ENCODE data around the gene RRAGC.

Gene RRAGC

DNA sequence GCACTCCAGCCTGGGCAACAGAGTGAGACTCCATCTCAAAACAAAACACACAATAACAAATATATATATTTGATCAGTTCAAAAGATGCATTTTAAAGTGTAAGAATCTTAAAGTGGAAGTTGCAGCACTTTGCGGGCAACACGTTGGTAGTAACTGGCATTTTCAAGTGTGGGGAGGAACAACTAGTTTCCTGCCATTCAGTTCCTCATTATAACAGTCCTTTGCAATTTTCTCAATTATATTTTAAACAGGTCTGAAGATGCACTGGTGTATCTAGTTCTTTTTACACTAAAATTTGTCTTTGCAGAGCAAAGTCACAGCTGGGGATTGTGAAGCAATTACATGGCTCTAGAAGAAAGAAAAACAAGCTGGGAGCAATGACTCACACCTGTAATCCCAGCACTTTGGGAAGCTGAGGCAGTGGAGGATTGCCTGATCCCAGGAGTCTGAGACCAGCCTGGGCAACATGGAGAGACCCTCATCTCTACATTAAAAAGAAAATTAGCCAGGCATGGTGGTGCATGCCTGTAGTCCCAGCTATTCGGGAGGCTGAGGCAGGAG, 25.3 kb downstream of the RRAGC start:
- TF ChIP-seq TAF1 (IDR thresholded peaks at IDR 0.05; ENCODE audit: borderline replicate concordance, insufficient read depth, low read length): no peak
- TF ChIP-seq POLR2AphosphoS5 (IDR thresholded peaks at IDR 0.05; ENCODE audit: low read depth, low read length): no peak

DNA sequence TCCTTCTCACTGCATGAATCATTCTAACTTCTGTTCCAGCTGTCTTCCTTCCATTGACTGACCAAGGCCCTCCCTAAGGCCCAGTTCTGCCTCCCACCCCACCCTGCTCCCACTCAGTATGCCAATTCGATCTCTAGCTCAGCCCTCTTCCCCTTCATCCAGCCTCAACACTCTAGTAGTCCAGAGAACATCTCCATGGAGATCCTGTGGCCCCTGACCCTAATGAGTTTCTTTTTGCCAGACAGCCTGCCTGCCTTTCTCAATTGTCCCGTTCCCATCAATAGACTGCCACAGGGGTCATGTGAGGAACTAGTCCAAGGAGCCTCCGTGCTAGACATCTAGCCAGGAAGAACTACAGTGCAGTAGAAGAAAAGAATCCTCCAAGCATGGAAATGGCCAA, 26.4 kb downstream of the RRAGC start:
- TF ChIP-seq, protein P1, sequence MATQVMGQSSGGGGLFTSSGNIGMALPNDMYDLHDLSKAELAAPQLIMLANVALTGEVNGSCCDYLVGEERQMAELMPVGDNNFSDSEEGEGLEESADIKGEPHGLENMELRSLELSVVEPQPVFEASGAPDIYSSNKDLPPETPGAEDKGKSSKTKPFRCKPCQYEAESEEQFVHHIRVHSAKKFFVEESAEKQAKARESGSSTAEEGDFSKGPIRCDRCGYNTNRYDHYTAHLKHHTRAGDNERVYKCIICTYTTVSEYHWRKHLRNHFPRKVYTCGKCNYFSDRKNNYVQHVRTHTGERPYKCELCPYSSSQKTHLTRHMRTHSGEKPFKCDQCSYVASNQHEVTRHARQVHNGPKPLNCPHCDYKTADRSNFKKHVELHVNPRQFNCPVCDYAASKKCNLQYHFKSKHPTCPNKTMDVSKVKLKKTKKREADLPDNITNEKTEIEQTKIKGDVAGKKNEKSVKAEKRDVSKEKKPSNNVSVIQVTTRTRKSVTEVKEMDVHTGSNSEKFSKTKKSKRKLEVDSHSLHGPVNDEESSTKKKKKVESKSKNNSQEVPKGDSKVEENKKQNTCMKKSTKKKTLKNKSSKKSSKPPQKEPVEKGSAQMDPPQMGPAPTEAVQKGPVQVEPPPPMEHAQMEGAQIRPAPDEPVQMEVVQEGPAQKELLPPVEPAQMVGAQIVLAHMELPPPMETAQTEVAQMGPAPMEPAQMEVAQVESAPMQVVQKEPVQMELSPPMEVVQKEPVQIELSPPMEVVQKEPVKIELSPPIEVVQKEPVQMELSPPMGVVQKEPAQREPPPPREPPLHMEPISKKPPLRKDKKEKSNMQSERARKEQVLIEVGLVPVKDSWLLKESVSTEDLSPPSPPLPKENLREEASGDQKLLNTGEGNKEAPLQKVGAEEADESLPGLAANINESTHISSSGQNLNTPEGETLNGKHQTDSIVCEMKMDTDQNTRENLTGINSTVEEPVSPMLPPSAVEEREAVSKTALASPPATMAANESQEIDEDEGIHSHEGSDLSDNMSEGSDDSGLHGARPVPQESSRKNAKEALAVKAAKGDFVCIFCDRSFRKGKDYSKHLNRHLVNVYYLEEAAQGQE (IDR thresholded peaks at IDR 0.05; ENCODE audit: insufficient read depth in 1 of 2, low read depth in 2 of 2, low read length in 2 of 2): no peak
- no peak for TF ChIP-seq FOXP2 (optimal IDR thresholded peaks at IDR 0.05; ENCODE audit: borderline replicate concordance, extremely low read depth, extremely low read length, insufficient read depth)
- TF ChIP-seq POLR2AphosphoS5 (IDR thresholded peaks at IDR 0.05; ENCODE audit: low read depth, low read length): no peak
- TF ChIP-seq SIN3A (IDR thresholded peaks at IDR 0.05; ENCODE audit: borderline replicate concordance, insufficient read depth, low read length): no peak
- TF ChIP-seq TAF1 (IDR thresholded peaks at IDR 0.05; ENCODE audit: borderline replicate concordance, insufficient read depth, low read length): no peak

DNA sequence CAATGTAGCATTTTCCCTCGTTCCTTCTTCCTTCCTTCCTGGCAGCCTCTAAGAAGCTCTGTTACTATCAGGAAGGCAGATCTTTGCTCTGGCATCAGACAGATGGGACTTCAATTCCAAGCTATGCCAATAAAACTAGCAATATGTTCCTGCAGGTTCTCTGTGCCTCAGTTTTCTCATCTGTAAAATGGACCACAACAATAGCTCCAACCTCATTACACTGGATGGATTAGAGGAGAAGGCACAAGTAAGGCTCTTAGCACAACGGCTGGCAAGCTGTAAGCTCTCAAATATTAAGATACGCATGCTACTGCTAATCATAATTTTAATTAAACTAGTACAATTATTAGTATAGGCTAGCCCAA, 27.2 kb downstream of the RRAGC start:
- TF ChIP-seq, protein P1 (IDR thresholded peaks at IDR 0.05; ENCODE audit: insufficient read depth in 1 of 2, low read depth in 2 of 2, low read length in 2 of 2): no peak
- no peak for TF ChIP-seq POLR2AphosphoS5 (IDR thresholded peaks at IDR 0.05; ENCODE audit: low read depth, low read length)
- TF ChIP-seq TAF1 (IDR thresholded peaks at IDR 0.05; ENCODE audit: borderline replicate concordance, insufficient read depth, low read length): no peak
- TF ChIP-seq FOXP2 (optimal IDR thresholded peaks at IDR 0.05; ENCODE audit: borderline replicate concordance, extremely low read depth, extremely low read length, insufficient read depth): no peak
- no peak for TF ChIP-seq SIN3A (IDR thresholded peaks at IDR 0.05; ENCODE audit: borderline replicate concordance, insufficient read depth, low read length)

DNA sequence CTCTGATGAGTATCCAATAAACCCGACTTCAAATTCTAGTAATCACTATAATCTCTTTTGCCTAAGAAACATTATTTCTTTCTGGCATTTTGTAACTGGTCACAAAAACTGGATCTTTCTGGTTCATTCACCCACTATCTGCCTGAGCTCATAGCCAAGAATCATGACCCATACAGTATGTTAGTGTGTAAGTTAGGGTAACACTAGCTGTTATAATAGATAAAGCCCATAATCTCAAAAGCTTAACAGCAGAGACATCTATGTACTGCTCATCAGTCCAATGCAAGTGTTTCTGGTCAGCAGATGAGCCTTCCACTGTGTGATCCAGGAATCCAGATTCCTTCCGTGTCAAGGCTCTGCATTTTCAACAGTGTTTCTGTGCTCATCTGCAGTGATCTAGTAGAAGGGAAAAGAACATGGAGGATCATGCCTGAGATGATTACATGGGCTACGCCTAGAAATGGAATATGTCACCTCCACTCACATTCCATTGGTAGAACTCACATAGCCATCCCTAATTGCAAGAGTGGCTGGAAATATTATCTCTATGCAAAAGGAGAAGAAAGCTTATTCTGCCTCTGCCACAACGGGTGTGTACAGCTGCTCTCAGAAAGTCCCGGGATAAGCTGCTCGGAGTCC, 27.7 kb downstream of the RRAGC start:
- no peak for TF ChIP-seq POLR2AphosphoS5 (IDR thresholded peaks at IDR 0.05; ENCODE audit: low read depth, low read length)
- TF ChIP-seq, protein P1 (IDR thresholded peaks at IDR 0.05; ENCODE audit: insufficient read depth in 1 of 2, low read depth in 2 of 2, low read length in 2 of 2): no peak
- TF ChIP-seq FOXP2 (optimal IDR thresholded peaks at IDR 0.05; ENCODE audit: borderline replicate concordance, extremely low read depth, extremely low read length, insufficient read depth): no peak
- TF ChIP-seq TAF1 (IDR thresholded peaks at IDR 0.05; ENCODE audit: borderline replicate concordance, insufficient read depth, low read length): no peak
- no peak for TF ChIP-seq SIN3A (IDR thresholded peaks at IDR 0.05; ENCODE audit: borderline replicate concordance, insufficient read depth, low read length)

DNA sequence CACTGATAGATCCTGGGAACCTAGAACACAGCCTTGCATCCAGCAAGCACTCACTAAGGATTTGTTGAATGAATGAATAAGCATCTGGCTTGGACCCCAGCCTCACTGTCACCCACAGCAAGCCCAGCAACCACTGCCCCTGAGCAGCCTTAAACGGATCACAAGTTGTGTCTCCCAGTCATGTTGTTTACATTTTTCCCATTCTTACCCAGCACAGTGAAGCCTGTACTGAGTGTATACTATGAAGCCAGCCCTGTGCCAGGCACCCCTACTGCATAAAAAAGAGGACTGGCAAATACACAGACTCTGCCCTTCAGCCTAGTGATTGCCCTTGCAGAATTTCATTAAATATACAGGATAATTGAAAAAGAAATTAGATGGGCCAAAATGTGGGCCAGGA, 30.2 kb downstream of the RRAGC start:
- TF ChIP-seq POLR2AphosphoS5 (IDR thresholded peaks at IDR 0.05; ENCODE audit: low read depth, low read length): no peak

DNA sequence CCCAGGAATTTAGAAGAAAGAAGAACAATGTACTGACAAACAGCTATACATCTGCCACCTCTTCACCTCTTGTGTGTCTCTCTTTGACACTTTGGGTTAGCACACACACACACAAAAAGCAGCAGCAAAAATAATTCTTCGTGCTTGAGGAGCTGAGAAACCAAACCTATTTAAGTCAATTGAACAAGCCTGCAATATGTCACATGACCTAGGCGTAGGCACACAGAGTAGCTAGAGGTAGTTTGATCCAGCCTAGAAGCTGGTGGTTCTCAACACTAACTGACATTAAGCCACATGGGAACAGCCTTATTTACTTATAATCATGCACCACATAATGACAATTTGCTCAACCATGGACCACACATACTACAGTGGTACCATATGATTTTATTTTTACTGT, 32.3 kb downstream of the RRAGC start:
- no peak for TF ChIP-seq TAF1 (IDR thresholded peaks at IDR 0.05; ENCODE audit: borderline replicate concordance, insufficient read depth, low read length)
- no peak for TF ChIP-seq FOXP2 (optimal IDR thresholded peaks at IDR 0.05; ENCODE audit: borderline replicate concordance, extremely low read depth, extremely low read length, insufficient read depth)
- no peak for TF ChIP-seq POLR2AphosphoS5 (IDR thresholded peaks at IDR 0.05; ENCODE audit: low read depth, low read length)
- TF ChIP-seq SIN3A (IDR thresholded peaks at IDR 0.05; ENCODE audit: borderline replicate concordance, insufficient read depth, low read length): no peak

Measured in PFSK-1 (cell line).